HG03103 (cell line): ENCODE results near the gene NKX2-8.

Experiments
- ATAC-seq: cut with Tn5 transposase; IDR thresholded peaks from one replicate; pipeline ENCODE4 v1.9.1; 2021; ENCODE audit warnings: low read depth; ENCODE audit not compliant: unreplicated experiment

NKX2-8 gene

DNA sequence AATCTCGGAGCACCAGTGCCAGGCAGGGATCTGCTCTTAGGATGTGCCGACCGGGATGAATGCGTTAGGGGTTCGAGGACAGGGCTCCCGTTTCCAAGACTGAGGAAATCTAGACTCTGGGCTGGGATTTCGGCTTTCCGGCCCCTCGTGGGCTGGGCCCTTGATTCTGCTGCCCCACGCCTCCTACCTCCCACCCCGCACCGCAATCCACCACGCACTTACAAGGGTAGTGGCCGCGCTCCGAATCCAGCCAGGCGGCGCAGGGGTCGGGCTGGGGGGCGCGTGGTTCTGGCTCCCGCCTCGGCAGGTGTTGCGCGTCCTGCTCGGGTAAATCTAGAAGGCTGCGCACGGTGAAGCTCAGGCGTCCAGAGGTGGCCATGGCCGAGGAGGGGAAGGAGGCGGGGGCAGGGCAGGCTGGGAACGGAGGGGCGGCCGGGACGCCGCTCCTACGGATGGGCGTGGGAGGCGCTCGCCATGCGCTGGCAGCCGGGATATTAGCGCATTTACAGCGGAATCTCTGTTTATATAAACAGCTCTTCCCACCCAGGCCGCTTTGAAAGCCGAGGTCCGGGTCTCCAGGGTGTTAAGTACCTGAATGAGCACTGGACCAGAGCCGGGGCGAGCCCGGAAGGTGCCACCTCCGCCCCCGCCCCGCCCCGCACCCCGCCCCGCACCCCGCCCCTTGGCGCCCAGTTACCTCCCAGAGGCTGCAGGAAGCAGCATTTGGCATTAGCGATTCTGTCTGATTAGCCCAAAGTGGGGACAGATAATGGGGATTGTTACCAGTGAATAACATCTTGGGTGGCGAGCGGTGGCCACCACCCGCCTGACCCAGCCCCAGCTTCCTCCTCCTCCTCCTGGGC is at the start of gene NKX2-8:
TSS of gene NKX2-8 (minus strand) at position 604 of the 863 bp plus-strand sequence. CDS start at position 379, 225 bp downstream.
- no peak for ATAC-seq

DNA sequence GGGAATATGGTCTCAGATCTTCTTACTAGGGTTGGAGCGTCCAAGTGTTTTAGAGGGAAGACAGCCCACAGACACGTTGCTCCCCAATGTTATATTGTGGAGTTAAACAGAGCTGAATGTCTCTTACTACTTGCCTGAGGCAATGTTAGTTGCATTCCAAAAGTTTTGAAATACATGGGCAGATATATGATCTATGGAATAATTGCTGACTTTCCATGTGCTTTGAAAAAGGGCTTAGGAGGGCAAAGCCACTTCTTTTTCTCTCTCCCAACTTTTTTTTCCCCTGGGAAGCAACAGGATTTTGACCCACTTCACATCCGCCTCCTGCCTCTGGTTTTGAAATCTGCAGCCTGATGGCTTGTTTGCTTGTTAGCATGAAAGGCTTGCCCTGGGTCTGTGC is 45.6 kb upstream of the NKX2-8 start:
- ATAC-seq = no peak

GRCh38 chr14:36626151-36626550 is 43.7 kb upstream of the NKX2-8 start:
- ATAC-seq = no peak

GRCh38 chr14:36625436-36625835 is 43.0 kb upstream of the NKX2-8 start:
- no peak for ATAC-seq

DNA sequence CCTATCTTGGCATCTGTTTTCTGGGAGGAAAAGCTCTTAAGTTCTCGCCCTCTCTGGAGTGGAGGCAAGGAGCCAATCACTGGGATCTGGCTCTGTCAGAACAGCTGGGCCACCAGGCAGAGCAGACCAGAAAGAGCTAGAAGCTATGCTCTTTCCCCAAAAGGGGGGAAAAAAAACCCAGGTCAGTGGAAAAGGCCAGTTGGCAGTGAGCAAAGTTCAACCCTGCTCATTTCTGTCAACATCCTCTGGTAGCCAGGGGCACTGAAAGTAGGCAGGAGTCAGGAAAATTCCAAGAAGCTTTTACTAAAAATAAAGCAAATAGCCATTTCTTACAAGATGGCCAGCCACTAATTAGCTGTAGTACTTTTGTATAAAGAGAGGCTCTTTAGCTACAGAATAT is 42.6 kb upstream of the NKX2-8 start:
- ATAC-seq = no peak

- ATAC-seq = no peak
These were observed 37.4 kb upstream of the NKX2-8 start for GRCh38 chr14:36619853-36620252.

DNA sequence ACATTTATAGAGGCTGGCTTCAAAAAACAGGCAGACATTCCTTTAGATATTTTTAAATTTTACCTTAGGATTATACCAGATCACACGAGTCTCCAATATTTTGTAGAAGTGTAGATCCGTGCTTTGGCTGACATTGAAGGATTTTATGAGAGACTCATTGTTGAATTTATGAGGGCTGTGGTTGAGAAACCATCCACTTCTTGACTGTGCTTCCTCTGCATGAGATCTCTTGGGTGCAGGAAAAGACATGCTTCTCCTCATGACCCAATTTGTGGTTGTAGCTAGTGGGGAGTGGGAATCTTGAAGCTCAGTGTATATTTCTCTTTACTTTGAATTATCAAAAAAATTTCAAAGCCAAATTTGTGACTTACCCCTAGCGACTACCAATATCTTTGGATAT is 36.7 kb upstream of the NKX2-8 start:
- ATAC-seq = no peak

DNA sequence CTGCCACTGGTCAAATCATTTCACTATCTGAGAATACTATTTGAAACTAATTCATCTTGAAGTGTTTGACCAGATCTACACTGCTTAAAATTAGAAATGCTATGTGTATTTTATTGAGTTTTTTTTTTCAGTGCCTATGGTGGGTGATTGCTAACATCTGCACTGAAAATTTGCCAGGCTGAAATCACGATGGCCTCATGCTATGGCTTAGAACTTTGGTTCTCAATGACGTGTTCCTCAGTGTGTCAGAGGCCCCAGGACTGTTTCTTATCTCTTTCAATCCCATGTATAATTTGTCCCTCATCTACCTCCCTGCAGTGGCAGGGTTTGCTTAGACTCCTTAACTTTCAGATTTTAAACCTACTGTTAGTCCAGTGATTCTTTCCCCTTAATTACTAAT is 36.2 kb upstream of the NKX2-8 start:
- ATAC-seq = no peak

- no peak for ATAC-seq
These were observed 35.4 kb upstream of the NKX2-8 start for GRCh38 chr14:36617824-36618223.

GRCh38 chr14:36605506-36605857 is 23.1 kb upstream of the NKX2-8 start:
- ATAC-seq = no peak

GRCh38 chr14:36604757-36605505 is 22.5 kb upstream of the NKX2-8 start:
- peak; percentile 86 for ATAC-seq

- ATAC-seq = no peak
These were observed 18.0 kb upstream of the NKX2-8 start for GRCh38 chr14:36600431-36600830.

DNA sequence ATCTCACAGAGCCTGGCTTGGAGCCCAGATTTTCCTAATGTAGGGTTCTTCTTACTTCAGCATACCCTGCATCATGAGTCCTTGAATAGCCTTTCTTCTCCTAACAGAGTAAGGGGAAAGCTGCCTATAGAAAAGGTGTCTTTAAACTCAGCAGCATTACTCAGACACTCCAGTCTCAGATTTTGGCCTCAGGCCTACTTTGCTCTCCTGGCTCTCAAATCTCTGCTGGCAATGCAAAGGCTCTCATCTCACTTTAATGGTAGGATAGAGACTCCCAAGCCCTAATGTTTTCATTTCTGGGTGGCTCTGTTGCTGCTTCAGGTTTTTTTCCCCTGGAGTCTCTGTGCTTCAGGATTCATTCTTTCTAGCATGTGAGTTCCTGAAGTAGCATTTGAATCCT is 9.1 kb upstream of the NKX2-8 start:
- ATAC-seq = no peak

DNA sequence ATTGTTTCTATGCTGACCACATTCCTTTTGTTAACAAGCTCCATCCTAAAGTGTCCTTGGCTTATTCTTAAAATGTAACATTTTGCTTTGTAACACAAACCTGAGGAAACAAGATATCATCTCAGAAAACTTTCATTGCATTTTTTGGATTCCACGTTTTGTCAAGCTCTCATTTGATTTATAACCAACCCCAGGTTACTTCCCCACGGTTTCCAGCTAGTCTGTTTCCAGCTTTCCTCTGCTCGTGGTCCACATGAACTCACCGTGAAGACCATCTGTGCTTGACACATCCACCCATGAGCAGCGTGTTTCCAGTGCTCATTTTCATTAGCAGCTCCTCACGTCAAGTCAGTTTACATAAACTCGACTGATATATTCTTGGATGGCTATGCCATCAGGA is 6.4 kb upstream of the NKX2-8 start:
- ATAC-seq = no peak

DNA sequence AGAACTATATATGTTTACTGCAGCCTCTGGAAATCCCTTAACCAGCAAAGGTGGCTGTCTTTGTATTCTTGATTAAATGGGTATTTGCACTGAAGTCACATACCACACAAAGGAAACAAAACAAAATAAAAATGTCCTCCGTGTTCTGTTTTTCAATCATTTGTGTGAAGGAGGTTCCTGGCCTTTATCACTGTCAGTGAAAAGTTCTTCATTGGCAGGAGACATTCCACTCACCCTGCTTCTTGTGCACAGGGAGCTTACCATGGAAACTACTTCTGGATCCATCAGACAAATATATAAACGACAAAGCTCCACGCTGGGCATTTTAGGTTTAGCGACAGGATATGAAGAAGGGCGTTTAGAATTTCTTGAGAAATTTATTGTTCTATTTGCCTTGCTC is 5.7 kb upstream of the NKX2-8 start:
- no peak for ATAC-seq

DNA sequence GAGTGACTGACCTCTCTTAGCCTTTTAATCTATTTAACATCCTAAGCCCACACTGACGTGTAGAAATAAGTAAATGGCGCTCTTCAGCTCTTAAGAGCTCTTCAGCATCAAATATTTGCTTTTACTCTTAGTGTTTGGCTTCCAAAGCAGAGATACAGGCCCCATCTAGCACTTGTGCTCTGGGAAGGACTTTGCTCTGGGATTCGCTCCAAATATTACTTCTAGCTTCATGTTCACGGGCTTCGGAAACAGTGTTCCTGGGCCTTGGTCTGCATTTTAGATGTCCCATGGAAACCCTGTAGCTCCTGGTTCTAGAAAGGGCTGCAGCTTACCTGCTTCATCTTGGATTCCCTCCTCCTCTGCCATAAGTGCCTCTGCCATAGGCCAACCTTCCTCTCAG is 2.7 kb upstream of the NKX2-8 start:
- ATAC-seq = no peak

DNA sequence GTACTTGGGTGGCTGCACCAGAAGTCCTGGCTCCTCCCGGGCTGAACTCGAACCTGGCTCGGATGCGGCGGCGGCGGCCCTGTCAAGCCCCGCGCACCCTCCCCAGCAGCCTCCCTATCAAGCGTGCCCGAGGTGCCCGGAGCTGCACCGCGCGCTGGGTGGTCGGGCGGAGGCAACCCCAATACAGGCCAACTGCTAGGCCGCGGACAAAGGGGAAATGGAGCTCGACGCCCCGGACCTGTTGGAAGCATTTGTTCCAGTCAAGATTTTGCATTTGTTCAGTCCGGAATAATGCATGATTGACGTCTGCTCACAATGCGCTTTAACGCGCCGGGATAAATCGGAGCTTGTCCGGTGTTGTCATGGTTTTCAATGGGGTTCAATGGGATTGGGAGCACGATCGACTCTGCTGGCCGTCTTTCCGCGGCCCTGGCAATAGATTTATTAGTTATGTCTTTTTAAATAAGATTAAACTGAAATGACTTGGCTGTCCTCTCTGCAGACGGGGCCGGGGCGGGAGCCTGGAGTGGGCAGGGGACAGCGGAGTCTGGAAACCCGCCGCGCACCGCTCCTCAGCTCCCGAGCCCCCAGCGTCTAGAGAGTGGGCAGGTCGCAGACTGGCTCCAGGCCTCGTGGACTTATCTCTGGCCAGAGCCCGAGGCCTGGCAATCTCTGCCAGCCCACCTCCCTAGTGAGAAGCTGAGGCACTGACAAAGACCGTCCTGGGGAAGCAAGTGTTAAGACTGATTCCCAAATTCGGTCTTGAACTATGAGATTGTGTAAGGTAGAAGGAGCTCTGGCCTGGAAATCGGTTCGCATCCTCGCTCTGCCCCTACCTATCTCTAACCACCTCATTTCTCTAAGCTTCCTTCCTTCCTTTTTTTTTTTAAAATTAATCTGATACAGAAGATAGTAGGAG is 1.7 kb upstream of the NKX2-8 start:
- no peak for ATAC-seq

DNA sequence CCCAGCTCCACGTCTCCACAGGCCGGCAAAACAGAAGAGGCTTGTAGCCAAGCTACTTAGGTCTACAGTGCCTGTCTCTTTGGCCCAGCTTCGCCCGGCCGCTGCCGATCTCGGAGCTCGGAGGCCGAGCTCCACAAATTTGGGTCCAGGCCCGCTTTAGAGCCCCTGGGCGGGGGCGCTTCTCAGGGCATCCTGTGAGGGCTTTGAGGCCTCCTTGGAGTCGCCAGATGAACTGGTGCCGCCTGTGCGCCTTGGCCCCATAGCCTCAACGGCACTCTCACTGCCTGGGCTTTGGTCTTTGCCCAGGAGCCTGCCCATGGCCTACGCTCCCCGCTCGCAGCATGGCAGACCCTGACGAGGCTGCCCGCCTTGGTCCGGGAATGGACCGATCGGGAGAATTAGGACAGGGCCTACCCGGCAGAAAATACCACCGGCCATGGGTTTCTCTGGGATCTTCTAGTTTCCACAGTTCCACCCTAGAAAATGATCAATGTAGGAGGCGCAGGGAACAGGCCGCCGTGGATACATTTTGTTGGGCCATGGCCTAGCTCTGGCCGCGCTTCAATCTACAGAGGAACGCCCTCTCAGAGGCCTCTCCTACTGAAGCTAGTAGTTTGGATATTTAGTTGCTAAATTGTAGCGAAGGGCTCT is 953 bp upstream of the NKX2-8 start:
- ATAC-seq = no peak

DNA sequence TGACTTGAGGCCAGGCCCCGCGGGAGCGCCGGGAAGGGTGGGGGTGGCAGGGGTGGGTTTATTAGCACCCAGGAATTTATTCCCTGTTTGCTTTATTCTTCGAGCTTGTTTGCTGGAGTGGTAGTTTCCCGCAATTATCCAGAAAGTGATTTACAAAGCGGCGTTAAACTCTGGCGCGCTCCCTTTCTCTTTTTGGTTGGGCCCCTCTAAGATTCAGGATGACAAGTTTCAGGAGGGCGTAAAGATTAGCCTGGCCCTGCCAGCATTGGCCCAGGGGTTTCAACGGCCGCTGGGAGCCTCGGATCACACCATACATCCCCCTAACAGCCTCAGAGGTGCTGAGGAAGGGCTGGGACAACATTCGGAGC is 444 bp upstream of the NKX2-8 start:
- no peak for ATAC-seq
